ENCODE measurements around the gene DOCK1.

GRCh38 chr10:127349737-127350136 is 444.5 kb downstream of the DOCK1 start:
- TF ChIP-seq CTCF (IDR thresholded peaks at IDR 0.05), result no peak
- TF ChIP-seq USF1 (IDR thresholded peaks at IDR 0.05; ENCODE audit: borderline replicate concordance, low read depth), result no peak
- TF ChIP-seq EZH2phosphoT487 (IDR thresholded peaks at IDR 0.05; ENCODE audit: borderline replicate concordance, low read depth), result no peak

All from SK-N-SH (cell line).